Measurements from ENCODE around the gene CDYL2.
"Not testable (repeated sequence)": the region's sequence is repeated elsewhere in the genome, so short reads cannot be mapped to it uniquely, and the experiment has no call there.

Gene CDYL2

GRCh38 chr16:80743273-80743672 lies 61.1 kb downstream of the CDYL2 start:
- Histone ChIP-seq H3K9ac (ENCODE audit: low read depth, low read length) (no peak overlapping the region), H3K27ac (ENCODE audit: low read length) (no peak overlapping the region), H3K4me1 (ENCODE audit: insufficient read depth, low read length) (no peaks in the 10 kb centered on the region; the same call in 1 of the 2 replicates), H3K36me3 (ENCODE audit: insufficient read depth, low read depth, low read length) (no peaks in the 10 kb centered on the region), H3K9me3 (ENCODE audit: insufficient read depth, low read depth, low read length) (peaks cover 11% of the 10 kb centered on the region; the same call in 1 of the 2 replicates), H3K4me3 (ENCODE audit: low read length) (no peak overlapping the region), H3K27me3 (ENCODE audit: insufficient read depth, low read length) (no peaks in the 10 kb centered on the region)

- Histone ChIP-seq H3K4me1 (ENCODE audit: insufficient read depth, low read length) (no peaks in the 10 kb centered on the region; the same call in 1 of the 2 replicates), H3K4me3 (ENCODE audit: low read length) (no peak overlapping the region), H3K36me3 (ENCODE audit: insufficient read depth, low read depth, low read length) (no peaks in the 10 kb centered on the region), H3K27ac (ENCODE audit: low read length) (no peak overlapping the region), H3K9me3 (ENCODE audit: insufficient read depth, low read depth, low read length) (peaks cover 11% of the 10 kb centered on the region; the same call in 1 of the 2 replicates), H3K9ac (ENCODE audit: low read depth, low read length) (no peak overlapping the region), H3K27me3 (ENCODE audit: insufficient read depth, low read length) (no peaks in the 10 kb centered on the region)
Observed at GRCh38 chr16:80742331-80742730, 62.1 kb downstream of the CDYL2 start.

GRCh38 chr16:80741724-80742123 lies 62.7 kb downstream of the CDYL2 start:
- Histone ChIP-seq H3K36me3 (ENCODE audit: insufficient read depth, low read depth, low read length) (no peaks in the 10 kb centered on the region), H3K9ac (ENCODE audit: low read depth, low read length) (no peak overlapping the region), H3K27ac (ENCODE audit: low read length) (no peak overlapping the region), H3K4me3 (ENCODE audit: low read length) (no peak overlapping the region), H3K9me3 (ENCODE audit: insufficient read depth, low read depth, low read length) (peaks cover 11% of the 10 kb centered on the region; the same call in 1 of the 2 replicates), H3K4me1 (ENCODE audit: insufficient read depth, low read length) (no peaks in the 10 kb centered on the region; the same call in 1 of the 2 replicates), H3K27me3 (ENCODE audit: insufficient read depth, low read length) (no peaks in the 10 kb centered on the region)

- Histone ChIP-seq H3K4me1 (ENCODE audit: insufficient read depth, low read length) (no peaks in the 10 kb centered on the region; the same call in 1 of the 2 replicates), H3K4me3 (ENCODE audit: low read length) (no peak overlapping the region), H3K27me3 (ENCODE audit: insufficient read depth, low read length) (no peaks in the 10 kb centered on the region), H3K9ac (ENCODE audit: low read depth, low read length) (no peak overlapping the region), H3K27ac (ENCODE audit: low read length) (no peak overlapping the region), H3K9me3 (ENCODE audit: insufficient read depth, low read depth, low read length) (peaks cover 11% of the 10 kb centered on the region; the same call in 1 of the 2 replicates), H3K36me3 (ENCODE audit: insufficient read depth, low read depth, low read length) (no peaks in the 10 kb centered on the region)
Observed at GRCh38 chr16:80739523-80739922, 64.9 kb downstream of the CDYL2 start.

GRCh38 chr16:80738521-80738920 lies 65.9 kb downstream of the CDYL2 start:
- H3K27ac ChIP-seq (ENCODE audit: low read length) = no peak overlapping the region
- no peaks in the 10 kb centered on the region; the same call in 1 of the 2 replicates for H3K4me1 ChIP-seq (ENCODE audit: insufficient read depth, low read length)
- no peaks in the 10 kb centered on the region for H3K36me3 ChIP-seq (ENCODE audit: insufficient read depth, low read depth, low read length)
- H3K9ac ChIP-seq (ENCODE audit: low read depth, low read length) = no peak overlapping the region
- no peak overlapping the region for H3K4me3 ChIP-seq (ENCODE audit: low read length)
- H3K27me3 ChIP-seq (ENCODE audit: insufficient read depth, low read length) = no peaks in the 10 kb centered on the region
- H3K9me3 ChIP-seq (ENCODE audit: insufficient read depth, low read depth, low read length) = peaks cover 11% of the 10 kb centered on the region; the same call in 1 of the 2 replicates

- H3K9ac ChIP-seq (ENCODE audit: low read depth, low read length) = no peak overlapping the region
- H3K4me3 ChIP-seq (ENCODE audit: low read length) = no peak overlapping the region
- no peaks in the 10 kb centered on the region for H3K27me3 ChIP-seq (ENCODE audit: insufficient read depth, low read length)
- no peak overlapping the region for H3K27ac ChIP-seq (ENCODE audit: low read length)
- no peaks in the 10 kb centered on the region for H3K36me3 ChIP-seq (ENCODE audit: insufficient read depth, low read depth, low read length)
- H3K9me3 ChIP-seq (ENCODE audit: insufficient read depth, low read depth, low read length) = peaks cover 8% of the 10 kb centered on the region; the same call in 1 of the 2 replicates
- no peaks in the 10 kb centered on the region for H3K4me1 ChIP-seq (ENCODE audit: insufficient read depth, low read length)
Observed at GRCh38 chr16:80735846-80736245, 68.6 kb downstream of the CDYL2 start.

- no peaks in the 10 kb centered on the region for H3K4me1 ChIP-seq (ENCODE audit: insufficient read depth, low read length)
- H3K4me3 ChIP-seq (ENCODE audit: low read length) = no peak overlapping the region
- no peak overlapping the region for H3K9ac ChIP-seq (ENCODE audit: low read depth, low read length)
- H3K27me3 ChIP-seq (ENCODE audit: insufficient read depth, low read length) = no peaks in the 10 kb centered on the region
- H3K27ac ChIP-seq (ENCODE audit: low read length) = no peak overlapping the region
- H3K9me3 ChIP-seq (ENCODE audit: insufficient read depth, low read depth, low read length) = no peaks in the 10 kb centered on the region
- H3K36me3 ChIP-seq (ENCODE audit: insufficient read depth, low read depth, low read length) = no peaks in the 10 kb centered on the region
Observed at GRCh38 chr16:80733407-80733806, 71.0 kb downstream of the CDYL2 start.

GRCh38 chr16:80731915-80732314 lies 72.5 kb downstream of the CDYL2 start:
- H3K9me3 ChIP-seq (ENCODE audit: insufficient read depth, low read depth, low read length) = peaks cover 4% of the 10 kb centered on the region; the same call in 1 of the 2 replicates
- no peak overlapping the region for H3K9ac ChIP-seq (ENCODE audit: low read depth, low read length)
- no peak overlapping the region for H3K27ac ChIP-seq (ENCODE audit: low read length)

GRCh38 chr16:80727066-80727763 lies 77.2 kb downstream of the CDYL2 start:
- not testable (repeated sequence) for H3K4me1 ChIP-seq (ENCODE audit: insufficient read depth, low read length); H3K36me3 ChIP-seq (ENCODE audit: insufficient read depth, low read depth, low read length); H3K9ac ChIP-seq (ENCODE audit: low read depth, low read length); H3K4me3 ChIP-seq (ENCODE audit: low read length); H3K27me3 ChIP-seq (ENCODE audit: insufficient read depth, low read length); H3K27ac ChIP-seq (ENCODE audit: low read length)
- H3K9me3 ChIP-seq (ENCODE audit: insufficient read depth, low read depth, low read length) = peaks cover 26% of the 10 kb centered on the region

More at GRCh38 chr16:80731915-80732314, 72.5 kb downstream of the CDYL2 start:
- Histone ChIP-seq H3K27me3 (ENCODE audit: insufficient read depth, low read length) (no peaks in the 10 kb centered on the region), H3K4me3 (ENCODE audit: low read length) (no peak overlapping the region), H3K36me3 (ENCODE audit: insufficient read depth, low read depth, low read length) (no peaks in the 10 kb centered on the region), H3K4me1 (ENCODE audit: insufficient read depth, low read length) (no peaks in the 10 kb centered on the region)

GRCh38 chr16:80725566-80726162 lies 78.7 kb downstream of the CDYL2 start:
- no peaks in the 10 kb centered on the region for H3K4me1 ChIP-seq (ENCODE audit: insufficient read depth, low read length)
- H3K4me3 ChIP-seq (ENCODE audit: low read length) = no peak overlapping the region
- H3K27ac ChIP-seq (ENCODE audit: low read length) = no peak overlapping the region
- H3K9me3 ChIP-seq (ENCODE audit: insufficient read depth, low read depth, low read length) = peaks cover 26% of the 10 kb centered on the region
- H3K9ac ChIP-seq (ENCODE audit: low read depth, low read length) = no peak overlapping the region
- H3K36me3 ChIP-seq (ENCODE audit: insufficient read depth, low read depth, low read length) = no peaks in the 10 kb centered on the region
- no peaks in the 10 kb centered on the region for H3K27me3 ChIP-seq (ENCODE audit: insufficient read depth, low read length)

- H3K4me1 ChIP-seq (ENCODE audit: insufficient read depth, low read length) = no peaks in the 10 kb centered on the region
- H3K4me3 ChIP-seq (ENCODE audit: low read length) = no peak overlapping the region
- no peaks in the 10 kb centered on the region for H3K27me3 ChIP-seq (ENCODE audit: insufficient read depth, low read length)
- H3K27ac ChIP-seq (ENCODE audit: low read length) = no peak overlapping the region
- H3K9me3 ChIP-seq (ENCODE audit: insufficient read depth, low read depth, low read length) = peaks cover 26% of the 10 kb centered on the region
- H3K36me3 ChIP-seq (ENCODE audit: insufficient read depth, low read depth, low read length) = no peaks in the 10 kb centered on the region
- no peak overlapping the region for H3K9ac ChIP-seq (ENCODE audit: low read depth, low read length)
Observed at GRCh38 chr16:80723981-80724380, 80.4 kb downstream of the CDYL2 start.

GRCh38 chr16:80723091-80723490 lies 81.3 kb downstream of the CDYL2 start:
- H3K9me3 ChIP-seq (ENCODE audit: insufficient read depth, low read depth, low read length) = peaks cover 26% of the 10 kb centered on the region

More at GRCh38 chr16:80723091-80723490, 81.3 kb downstream of the CDYL2 start:
- no peak overlapping the region for H3K9ac ChIP-seq (ENCODE audit: low read depth, low read length)
- H3K4me3 ChIP-seq (ENCODE audit: low read length) = no peak overlapping the region
- H3K4me1 ChIP-seq (ENCODE audit: insufficient read depth, low read length) = no peaks in the 10 kb centered on the region
- H3K27me3 ChIP-seq (ENCODE audit: insufficient read depth, low read length) = no peaks in the 10 kb centered on the region
- no peak overlapping the region for H3K27ac ChIP-seq (ENCODE audit: low read length)
- no peaks in the 10 kb centered on the region for H3K36me3 ChIP-seq (ENCODE audit: insufficient read depth, low read depth, low read length)

All from iPS-20b (cell line).